ENCODE results near the gene MORN3.
"Not testable (repeated sequence)": the region's sequence is repeated elsewhere in the genome, so short reads cannot be mapped to it uniquely, and the experiment has no call there.

MORN3 gene

DNA sequence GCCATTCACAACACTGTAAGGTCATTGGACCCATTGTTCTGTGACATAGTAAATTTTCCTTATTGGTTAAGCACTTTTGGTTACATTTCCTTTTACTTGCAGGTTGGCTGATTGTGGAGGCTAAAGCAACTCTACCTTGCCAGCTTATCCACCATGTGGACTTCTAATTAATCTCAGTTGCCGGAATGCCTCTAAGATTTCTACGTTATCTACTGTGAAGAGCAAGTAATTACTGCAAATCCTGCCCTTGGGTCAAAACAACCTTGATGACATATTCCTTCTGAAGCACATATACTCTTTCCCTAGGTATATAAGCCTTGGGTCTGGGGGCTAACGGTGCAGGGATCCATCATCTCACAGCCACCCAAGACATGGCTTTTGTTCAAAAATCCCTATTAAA lies 19.5 kb upstream of the MORN3 start:
- DNase-seq = no peak

- DNase-seq = not testable (repeated sequence)
These were observed 10.3 kb upstream of the MORN3 start for GRCh38 chr12:121679661-121680197.

GRCh38 chr12:121678716-121679300 lies 9.4 kb upstream of the MORN3 start:
- no peak for DNase-seq

DNA sequence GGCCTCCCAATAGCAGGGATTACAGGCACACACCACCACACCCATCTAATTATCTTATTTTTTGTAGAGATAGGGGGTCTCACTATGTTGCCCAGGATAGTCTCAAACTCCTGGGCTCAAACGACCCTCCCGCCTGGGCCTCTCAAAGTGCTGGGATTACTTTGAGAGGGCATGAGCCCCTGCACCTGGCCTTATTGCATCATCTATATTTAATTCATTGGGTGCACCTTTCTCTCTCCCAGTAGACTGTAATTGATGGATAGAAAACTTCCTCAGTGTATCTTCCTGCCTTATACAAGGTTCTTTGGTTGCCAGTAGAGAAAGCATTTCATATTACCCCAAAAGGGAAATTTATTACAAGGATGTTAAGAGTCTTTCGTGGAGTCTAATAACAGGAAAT lies 8.9 kb upstream of the MORN3 start:
- no peak for DNase-seq

GRCh38 chr12:121676190-121676589 lies 6.7 kb upstream of the MORN3 start:
- DNase-seq = no peak

DNA sequence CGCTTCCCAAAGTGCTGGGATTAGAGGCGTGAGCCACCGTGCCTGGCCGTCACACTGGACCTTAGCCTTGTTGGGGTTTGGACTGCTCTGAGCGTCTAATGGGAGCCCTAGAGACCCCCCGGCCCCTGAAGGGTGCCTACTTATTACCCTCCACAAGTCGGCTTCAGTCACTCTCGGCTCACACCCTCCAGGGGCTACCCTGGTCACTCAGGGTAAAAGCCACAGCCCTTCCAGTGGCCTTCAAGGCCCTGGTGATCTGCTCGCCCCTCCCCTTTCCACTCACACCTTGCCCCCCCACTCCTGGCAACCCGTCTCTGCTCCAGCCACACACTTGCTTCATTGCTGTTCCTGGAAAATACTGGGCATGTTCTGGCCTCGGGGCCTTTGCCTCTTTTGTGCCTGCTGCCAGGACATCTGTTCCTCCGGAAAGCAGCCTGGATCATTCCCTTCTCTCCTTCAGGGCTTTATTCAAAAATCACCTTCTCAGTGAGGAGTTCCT lies 3.6 kb upstream of the MORN3 start:
- no peak for DNase-seq

- peak; percentile 69 for DNase-seq
These were observed 519 bp downstream of the MORN3 start for GRCh38 chr12:121668750-121669520.

- not testable (repeated sequence) for DNase-seq
These were observed 2.6 kb downstream of the MORN3 start for GRCh38 chr12:121666829-121667228.

GRCh38 chr12:121663610-121663929 lies 5.9 kb downstream of the MORN3 start:
- no peak for DNase-seq

GRCh38 chr12:121661353-121662105 lies 7.9 kb downstream of the MORN3 start:
- not testable (repeated sequence) for DNase-seq

DNA sequence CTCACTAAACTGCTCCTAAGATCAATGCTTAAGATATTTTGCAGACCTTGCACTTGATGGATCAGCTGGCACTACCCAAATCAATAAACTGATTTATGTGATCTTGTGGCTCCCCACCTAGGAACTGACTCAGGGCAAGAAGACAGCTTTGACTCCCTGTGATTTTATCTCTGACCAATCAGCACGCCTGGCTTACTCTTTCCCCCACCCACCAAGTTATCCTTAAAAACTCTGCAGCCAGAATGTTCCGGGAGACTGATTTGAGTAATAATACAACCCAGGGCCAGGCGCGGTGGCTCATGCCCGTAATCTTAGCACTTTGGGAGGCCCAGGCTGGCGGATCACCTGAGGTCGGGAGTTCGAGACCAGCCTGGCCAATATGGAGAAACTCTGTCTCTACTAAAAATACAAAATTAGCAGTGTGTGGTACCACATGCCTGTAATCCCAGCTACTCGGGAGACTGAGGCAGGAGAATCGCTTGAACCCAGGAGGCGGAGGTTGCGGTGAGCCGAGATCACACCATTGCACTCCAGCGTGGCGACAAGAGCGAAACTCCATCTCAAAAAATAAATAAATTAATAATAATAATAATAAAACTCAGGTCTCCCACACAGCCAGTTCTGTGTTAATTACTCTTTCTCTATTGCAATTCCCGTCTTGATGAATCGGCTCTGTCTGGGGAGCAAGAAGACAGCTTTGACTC lies 12.0 kb downstream of the MORN3 start:
- peak; percentile 69 for DNase-seq

- DNase-seq = no peak
These were observed 13.3 kb downstream of the MORN3 start for GRCh38 chr12:121656122-121656521.

DNA sequence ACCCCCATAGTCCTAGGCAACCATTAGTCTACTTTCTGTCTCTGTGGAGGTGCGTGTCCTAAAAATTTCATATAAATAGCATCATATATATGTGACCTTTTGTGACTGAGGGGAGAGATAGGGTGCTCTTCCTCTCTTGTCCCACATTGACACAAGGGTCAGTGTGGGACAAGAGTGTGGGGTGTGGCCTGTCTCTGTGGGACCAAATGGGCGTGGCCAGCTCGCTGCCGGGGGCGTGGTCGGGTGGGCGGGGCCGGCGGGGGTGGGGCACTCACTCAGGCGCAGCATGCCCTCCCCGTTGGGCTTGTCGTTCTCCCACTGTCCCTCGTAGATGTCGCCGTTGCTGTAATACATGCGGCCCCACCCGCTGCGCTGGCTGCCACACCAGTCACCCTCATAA lies 15.5 kb downstream of the MORN3 start:
- no peak for DNase-seq

- no peak for DNase-seq
These were observed 16.5 kb downstream of the MORN3 start for GRCh38 chr12:121652767-121653497.

- DNase-seq = no peak
These were observed 18.1 kb downstream of the MORN3 start for GRCh38 chr12:121651320-121651719.

- DNase-seq = no peak
These were observed 19.6 kb downstream of the MORN3 start for GRCh38 chr12:121649819-121650353.

GRCh38 chr12:121649322-121649721 lies 20.1 kb downstream of the MORN3 start:
- DNase-seq = no peak

GRCh38 chr12:121648458-121649028 lies 20.9 kb downstream of the MORN3 start:
- no peak for DNase-seq

DNA sequence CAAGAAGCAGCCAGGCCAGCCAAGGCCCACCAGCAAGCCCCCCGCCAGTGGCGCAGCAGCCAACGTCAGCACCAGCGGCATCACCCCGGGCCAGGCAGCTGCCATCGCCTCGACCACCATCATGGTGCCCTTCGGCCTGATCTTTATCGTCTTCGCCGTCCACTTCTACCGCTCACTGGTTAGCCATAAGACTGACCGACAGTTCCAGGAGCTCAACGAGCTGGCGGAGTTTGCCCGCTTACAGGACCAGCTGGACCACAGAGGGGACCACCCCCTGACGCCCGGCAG lies 28.2 kb downstream of the MORN3 start:
- no peak for DNase-seq

- DNase-seq = no peak
These were observed 30.9 kb downstream of the MORN3 start for GRCh38 chr12:121638298-121639202.

Measured in activated CD8-positive, alpha-beta memory T cell treated with anti-CD3 and anti-CD28 coated beads, Interleukin-2, amount 50 U/mL, for 48 hours (primary cell).